Endothelial cell (in vitro differentiated cells): ENCODE results near the gene DST. TPM values are rescaled to one million over a fixed set of nuclear protein-coding genes. Genes with fewer than 3 reads are reported as not detected.

Experiments used
- DNase-seq: peaks from one replicate; pipeline ENCODE4 v3.0.0; 2021; ENCODE audit warnings: low spot score
- H3K27ac Mint-ChIP-seq: one replicate; pipeline ENCODE4 v1.8.0; 2021; ENCODE audit warnings: mixed read lengths, inconsistent platforms; ENCODE audit not compliant: unreplicated experiment
- H3K27me3 Mint-ChIP-seq: one replicate; pipeline ENCODE4 v1.8.0; 2021; ENCODE audit warnings: mild to moderate bottlenecking, moderate library complexity, mixed read lengths, inconsistent platforms; ENCODE audit not compliant: unreplicated experiment
- H3K36me3 Mint-ChIP-seq: one replicate; pipeline ENCODE4 v1.8.0; 2021; ENCODE audit warnings: mild to moderate bottlenecking, low read depth, mixed read lengths, inconsistent platforms; ENCODE audit not compliant: unreplicated experiment
- H3K4me1 Mint-ChIP-seq: one replicate; pipeline ENCODE4 v1.8.0; 2021; ENCODE audit warnings: mild to moderate bottlenecking, mixed read lengths, inconsistent platforms; ENCODE audit not compliant: unreplicated experiment
- H3K4me3 Mint-ChIP-seq: one replicate; pipeline ENCODE4 v1.8.0; 2021; ENCODE audit warnings: mild to moderate bottlenecking, mixed read lengths, inconsistent platforms; ENCODE audit not compliant: unreplicated experiment
- H3K9me3 Mint-ChIP-seq: one replicate; pipeline ENCODE4 v1.8.0; 2021; ENCODE audit warnings: mixed read lengths, inconsistent platforms; ENCODE audit not compliant: unreplicated experiment
- total RNA-seq: library from RNA; stranded (reverse); fragmentation: NEBNext Ultra II Directional; extraction: Animal tissue kit (Norgen Biotek cat#: 25700); gene quantifications from one replicate; pipeline ENCODE4 v1.2.1, GENCODE V29; 2021; ENCODE audit not compliant: unreplicated experiment
- TF ChIP-seq, protein P1 (sequence below): fragments of 200-600 bp; sonication (generic); IDR thresholded peaks from one replicate; pipeline ENCODE4 v1.5.0; 2021; ENCODE audit warnings: antibody characterized with exemption; ENCODE audit not compliant: unreplicated experiment

DST gene
- total RNA-seq, 1 donor from 2014 or later = 284 TPM

DNA sequence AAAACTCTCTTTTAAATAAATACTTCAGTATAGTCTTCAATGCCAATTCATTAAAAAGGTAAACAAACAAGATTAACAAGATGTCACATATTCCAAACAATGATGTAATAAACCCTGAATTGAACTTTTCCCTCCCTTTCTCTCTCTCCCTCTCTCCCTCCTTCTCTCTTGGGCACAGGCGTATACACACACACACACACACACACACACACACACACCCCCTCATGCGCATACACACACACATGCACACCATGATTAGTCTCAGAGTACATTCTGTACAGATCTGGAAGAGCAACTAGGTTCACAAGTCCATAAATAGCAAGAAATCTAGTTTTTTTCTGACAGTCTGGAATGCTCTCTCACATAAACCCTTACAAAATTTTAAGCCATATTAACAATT lies 128.3 kb downstream of the DST start:
- DNase-seq = no peak
- peaks cover 25% of the 10 kb centered on the region for H3K36me3 Mint-ChIP-seq
- H3K9me3 Mint-ChIP-seq = no peaks in the 10 kb centered on the region
- no peaks in the 10 kb centered on the region for H3K4me1 Mint-ChIP-seq
- H3K27me3 Mint-ChIP-seq = no peaks in the 10 kb centered on the region
- peak overlapping the region; percentile 76 for H3K27ac Mint-ChIP-seq
- TF ChIP-seq, protein P1, sequence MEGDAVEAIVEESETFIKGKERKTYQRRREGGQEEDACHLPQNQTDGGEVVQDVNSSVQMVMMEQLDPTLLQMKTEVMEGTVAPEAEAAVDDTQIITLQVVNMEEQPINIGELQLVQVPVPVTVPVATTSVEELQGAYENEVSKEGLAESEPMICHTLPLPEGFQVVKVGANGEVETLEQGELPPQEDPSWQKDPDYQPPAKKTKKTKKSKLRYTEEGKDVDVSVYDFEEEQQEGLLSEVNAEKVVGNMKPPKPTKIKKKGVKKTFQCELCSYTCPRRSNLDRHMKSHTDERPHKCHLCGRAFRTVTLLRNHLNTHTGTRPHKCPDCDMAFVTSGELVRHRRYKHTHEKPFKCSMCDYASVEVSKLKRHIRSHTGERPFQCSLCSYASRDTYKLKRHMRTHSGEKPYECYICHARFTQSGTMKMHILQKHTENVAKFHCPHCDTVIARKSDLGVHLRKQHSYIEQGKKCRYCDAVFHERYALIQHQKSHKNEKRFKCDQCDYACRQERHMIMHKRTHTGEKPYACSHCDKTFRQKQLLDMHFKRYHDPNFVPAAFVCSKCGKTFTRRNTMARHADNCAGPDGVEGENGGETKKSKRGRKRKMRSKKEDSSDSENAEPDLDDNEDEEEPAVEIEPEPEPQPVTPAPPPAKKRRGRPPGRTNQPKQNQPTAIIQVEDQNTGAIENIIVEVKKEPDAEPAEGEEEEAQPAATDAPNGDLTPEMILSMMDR = no peak
- H3K4me3 Mint-ChIP-seq = no peak overlapping the region

DNA sequence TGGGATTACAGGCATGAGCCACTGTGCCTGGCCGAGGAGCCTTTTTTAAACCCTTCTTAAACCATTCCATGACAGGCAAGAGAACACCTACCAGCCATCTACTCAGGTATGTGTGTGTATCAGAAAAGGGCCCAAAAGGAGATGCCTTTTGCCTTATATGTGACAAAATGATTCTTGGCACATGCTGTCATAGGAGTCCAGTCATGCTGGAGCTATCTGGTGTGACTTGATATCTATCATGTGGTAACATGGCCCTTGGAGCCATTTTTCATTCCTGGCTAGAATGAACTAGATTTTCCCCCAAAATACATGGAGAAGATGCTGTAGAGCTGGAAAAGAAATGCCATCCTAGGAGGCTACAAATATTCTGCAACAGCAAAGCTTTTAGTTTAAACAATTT lies 129.1 kb downstream of the DST start:
- TF ChIP-seq, protein P1 = no peak

DNA sequence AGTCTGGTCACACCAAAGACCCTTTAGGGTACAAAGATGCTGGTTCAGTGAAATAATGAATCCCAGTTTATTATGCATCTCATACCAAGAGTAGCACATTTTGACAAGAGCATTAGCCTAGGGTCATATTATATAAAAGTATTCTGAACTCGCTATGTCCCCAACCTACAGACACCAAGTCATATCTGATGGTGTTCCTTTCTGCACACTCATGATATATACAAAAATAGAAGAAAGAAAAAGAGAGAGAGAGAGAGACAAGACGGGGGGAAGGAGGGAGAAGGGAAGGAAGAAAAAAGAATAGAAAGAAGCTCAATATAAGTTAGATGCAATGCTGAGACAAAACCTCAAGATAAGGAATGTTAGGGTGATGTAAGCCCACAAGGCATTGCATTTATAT lies 131.1 kb downstream of the DST start:
- H3K27ac Mint-ChIP-seq = no peak overlapping the region
- no peak for DNase-seq

More for the DNA sequence above, 129.1 kb downstream of the DST start:
- Mint-ChIP-seq H3K9me3 (no peaks in the 10 kb centered on the region), H3K36me3 (peaks cover 26% of the 10 kb centered on the region), H3K4me1 (no peaks in the 10 kb centered on the region), H3K27ac (no peak overlapping the region), H3K4me3 (no peak overlapping the region), H3K27me3 (no peaks in the 10 kb centered on the region)
- DNase-seq = no peak

DNA sequence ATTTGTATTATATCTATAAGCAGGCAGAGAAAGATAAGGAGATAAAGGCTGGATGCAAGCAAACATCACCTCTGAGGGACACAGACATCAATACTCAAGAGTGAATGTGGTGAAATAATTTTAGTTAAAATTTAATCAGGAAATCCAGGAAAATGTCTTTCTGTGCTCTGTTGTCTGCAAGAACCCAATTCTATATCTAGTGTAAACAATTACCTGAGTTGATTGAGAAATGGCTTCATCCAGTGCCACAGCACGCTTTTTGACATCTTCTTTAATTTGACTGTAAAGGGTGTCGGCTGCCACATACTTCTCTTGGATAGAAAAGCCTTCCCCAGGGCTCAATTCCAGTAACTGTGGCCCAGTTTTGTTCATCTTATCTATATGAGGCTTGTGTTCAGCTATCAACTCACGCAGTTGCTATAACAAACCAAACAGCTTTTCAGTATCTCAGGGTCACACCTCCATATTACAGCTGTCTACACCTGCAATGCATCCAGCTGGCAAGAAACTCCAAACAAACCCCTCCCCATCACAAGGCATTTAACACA lies 131.6 kb downstream of the DST start:
- TF ChIP-seq, protein P1 = no peak
- DNase-seq = no peak
- H3K4me1 Mint-ChIP-seq = peaks cover 8% of the 10 kb centered on the region
- no peaks in the 10 kb centered on the region for H3K9me3 Mint-ChIP-seq
- no peaks in the 10 kb centered on the region for H3K27me3 Mint-ChIP-seq
- peaks cover 45% of the 10 kb centered on the region for H3K36me3 Mint-ChIP-seq
- H3K27ac Mint-ChIP-seq = no peak overlapping the region
- no peak overlapping the region for H3K4me3 Mint-ChIP-seq

More for the DNA sequence above, 131.1 kb downstream of the DST start:
- peaks cover 40% of the 10 kb centered on the region for H3K36me3 Mint-ChIP-seq
- no peak overlapping the region for H3K4me3 Mint-ChIP-seq
- H3K9me3 Mint-ChIP-seq = no peaks in the 10 kb centered on the region
- peaks cover 8% of the 10 kb centered on the region for H3K4me1 Mint-ChIP-seq
- no peaks in the 10 kb centered on the region for H3K27me3 Mint-ChIP-seq
- TF ChIP-seq, protein P1 = no peak

DNA sequence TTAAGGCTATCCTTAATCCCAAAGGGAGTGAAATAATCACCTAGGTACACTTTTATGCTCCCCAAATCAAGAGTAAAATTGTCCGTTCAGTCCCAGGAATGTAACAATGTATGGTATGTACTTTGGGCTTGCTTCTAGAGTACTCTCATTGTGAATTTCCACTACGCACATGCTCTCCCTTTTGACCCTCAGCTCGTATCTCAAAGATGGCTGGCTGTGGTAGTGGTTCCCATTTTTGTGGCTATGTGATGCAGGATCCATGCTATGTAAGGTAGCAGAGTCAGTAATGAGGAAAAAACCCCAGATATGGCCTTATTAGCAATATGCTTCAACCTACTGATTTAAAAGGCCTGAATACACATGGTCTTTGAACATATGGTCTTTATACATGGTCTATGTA lies 133.7 kb downstream of the DST start:
- Mint-ChIP-seq H3K36me3 (peaks cover 40% of the 10 kb centered on the region), H3K4me1 (peaks cover 8% of the 10 kb centered on the region), H3K27me3 (no peaks in the 10 kb centered on the region), H3K27ac (peak overlapping the region; percentile 68), H3K4me3 (no peak overlapping the region), H3K9me3 (no peaks in the 10 kb centered on the region)
- DNase-seq = no peak
- TF ChIP-seq, protein P1 = no peak
